GM18858 (cell line): Measurements from ENCODE around the gene ANKRD60.

Experiments
- ATAC-seq: cut with Tn5 transposase; IDR thresholded peaks from one replicate; pipeline ENCODE4 v1.9.1; 2021; ENCODE audit not compliant: unreplicated experiment

The ANKRD60 gene

DNA sequence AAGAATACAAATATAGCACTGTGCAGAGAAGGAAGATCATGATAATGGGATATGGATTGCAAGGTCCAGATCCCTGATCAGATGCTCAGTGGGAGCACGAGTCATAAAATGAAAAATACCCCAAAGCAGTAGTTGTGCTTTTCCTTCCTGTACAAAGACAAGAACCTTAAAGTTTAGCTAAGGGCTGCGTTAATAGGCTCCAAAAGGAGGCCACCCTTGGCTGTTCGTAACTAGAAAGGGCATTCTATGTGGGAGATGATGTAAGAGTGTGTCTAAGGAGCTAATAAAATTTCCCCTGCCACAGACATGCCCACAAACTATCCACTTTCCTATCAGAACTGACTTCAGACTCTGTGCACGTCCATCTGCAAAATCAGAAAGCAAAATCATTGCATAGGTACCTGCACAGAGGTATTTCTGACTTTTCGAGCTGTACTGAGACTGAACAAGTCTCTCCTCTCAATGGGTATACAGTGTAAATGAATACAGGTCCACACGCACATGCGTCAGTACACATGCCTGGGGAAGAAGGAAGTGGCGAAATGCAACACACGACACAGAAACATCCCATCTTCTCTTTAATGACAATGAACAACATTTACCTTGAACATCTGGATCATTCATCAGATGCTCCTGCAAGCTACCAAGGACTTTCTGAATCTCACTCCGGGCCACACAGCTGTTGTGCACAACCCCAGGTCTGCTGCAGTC lies 16.9 kb upstream of the ANKRD60 start:
- ATAC-seq: no peak

DNA sequence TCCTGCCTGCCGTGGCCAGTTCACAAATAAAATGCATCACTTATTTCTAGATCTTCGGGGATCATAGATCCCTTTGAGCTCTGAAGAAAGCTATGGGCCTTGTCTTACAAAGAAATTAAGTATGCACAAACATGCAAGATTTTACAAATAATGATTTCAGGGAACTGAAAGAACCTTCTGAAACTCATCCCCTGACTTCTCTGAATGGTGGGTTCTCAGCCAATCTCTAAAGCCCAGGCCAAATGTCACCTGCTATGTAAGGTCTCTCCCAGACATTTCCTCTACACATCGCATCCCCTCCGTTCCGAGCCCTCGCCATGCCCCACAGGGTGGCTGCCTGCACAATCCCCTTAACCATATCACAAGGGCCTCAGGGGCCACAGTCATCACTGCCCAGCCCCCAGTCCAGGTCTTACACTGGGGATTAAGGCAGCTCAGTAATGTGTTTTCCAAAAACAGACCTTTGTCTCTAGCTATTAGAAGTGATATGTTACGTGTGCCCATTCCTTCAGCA lies 16.1 kb upstream of the ANKRD60 start:
- no peak for ATAC-seq

DNA sequence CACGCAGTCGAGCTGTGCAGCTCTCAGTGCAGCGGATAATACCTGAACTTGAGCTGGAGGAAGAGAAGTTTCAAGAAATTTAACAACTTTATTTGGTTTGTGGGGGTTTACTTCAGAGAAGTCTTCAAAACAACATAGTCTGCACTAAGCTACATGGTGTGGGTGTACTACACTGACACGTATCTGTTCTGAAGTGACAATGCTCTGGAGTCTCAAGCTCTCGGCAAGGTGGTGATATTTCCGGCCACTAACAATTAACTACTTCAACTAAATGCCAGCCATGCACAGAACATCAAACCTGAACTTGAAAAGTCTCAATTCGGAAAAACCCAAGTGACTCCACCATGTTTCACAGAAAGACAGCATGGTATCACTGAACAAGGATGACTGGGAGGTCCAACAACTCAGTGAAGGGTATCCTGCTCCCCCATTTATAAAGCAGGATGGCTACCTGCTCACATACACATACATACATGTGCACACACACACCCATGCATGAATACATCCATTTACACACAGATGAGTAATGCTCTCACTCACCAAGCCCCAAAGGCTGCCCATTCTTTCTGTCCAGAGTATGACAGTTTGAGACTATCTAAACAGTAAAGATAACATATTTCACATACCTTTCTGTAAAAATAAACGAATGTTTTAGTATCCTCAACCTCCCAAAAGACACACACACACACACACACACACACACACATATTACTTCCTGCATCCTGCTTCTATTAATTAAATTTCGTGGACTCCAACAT lies 15.4 kb upstream of the ANKRD60 start:
- no peak for ATAC-seq

DNA sequence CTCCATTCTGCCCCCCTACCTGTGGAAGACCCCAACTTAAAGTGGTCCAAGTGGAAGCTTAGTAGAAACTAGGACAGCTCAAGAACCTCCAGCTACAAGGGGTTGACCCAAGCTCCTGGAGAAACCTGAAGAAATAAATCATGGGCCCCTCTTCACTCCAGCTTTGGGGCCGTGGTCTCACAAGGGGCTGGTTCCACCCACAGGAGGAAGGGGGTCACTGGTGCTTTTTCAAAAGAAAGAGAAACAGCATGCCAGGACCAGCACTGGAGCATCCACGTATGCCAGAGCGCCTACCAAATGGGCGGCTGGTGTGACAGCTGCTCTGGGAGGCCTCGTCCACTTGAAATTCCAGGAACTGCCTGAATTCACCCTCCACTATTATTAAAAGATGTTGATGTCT lies 14.4 kb upstream of the ANKRD60 start:
- ATAC-seq: no peak

DNA sequence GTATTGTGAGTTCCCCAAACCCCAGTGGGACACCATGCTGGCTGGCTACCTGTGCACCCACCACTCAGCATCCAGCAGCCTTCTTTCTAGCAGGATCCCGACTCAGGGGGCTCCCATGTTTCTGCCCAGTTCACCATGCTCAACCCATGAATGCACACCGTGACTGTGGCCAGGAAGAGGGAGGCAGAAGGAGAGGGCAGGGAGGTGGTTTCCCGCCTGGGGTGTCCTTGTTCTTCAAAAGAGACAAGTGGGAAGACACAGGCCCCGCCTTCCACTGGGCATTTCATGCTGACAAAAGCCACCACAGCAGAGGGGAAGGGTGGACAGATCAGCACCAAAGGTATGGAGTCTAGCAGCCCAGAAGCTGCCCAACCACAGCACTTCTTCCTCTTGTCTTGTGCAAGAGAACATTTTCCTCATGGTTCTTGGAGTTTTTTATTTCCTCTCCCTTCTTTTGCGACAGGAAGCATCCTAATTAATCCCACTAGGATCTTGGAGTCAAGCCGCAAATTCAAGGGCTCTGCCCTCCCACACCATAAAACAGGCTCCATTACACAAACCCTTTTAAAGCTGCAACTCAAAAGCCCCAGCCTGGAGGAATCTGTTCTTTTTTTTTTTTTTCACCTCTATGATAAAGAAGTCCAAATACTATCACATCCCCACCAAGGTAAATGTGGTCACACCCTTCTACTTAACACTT lies 13.5 kb upstream of the ANKRD60 start:
- ATAC-seq: no peak

DNA sequence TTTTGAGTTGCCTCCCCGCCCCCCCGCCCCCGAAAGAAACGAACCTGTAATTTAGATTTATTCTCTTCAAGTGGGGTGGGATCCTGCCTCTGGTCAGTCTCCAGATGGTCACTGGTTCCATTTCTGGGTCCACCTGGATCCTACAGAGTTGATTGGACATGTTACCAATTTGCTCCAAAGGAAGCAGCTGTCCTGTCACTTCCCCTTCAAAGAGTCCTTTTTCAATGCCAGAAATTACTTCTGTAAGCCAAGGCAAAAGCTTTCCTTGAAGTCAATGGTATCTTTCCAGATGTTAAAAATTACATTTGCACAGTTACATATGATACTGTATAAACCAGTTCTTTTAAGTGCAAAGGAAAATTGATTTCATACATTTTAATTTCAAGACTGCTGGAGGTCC lies 12.0 kb upstream of the ANKRD60 start:
- ATAC-seq: no peak

DNA sequence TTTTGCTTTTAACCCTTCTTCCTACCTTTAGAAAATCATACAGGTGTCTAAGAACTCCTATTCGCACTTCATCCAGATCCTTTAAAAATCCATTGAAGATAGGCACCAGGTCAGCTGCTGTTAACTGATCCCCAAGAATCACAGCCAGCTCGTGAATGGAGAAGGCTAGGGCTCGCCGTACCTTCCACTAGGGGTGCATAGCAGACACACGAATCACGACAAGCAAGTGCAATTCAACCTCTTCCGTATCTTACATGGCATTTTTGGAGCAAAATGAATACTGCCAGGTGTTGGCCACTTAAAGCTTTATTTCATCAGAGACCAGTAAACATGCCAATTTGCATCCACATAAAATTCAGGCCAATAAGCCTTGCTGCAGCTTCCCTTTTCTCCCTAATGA lies 10.8 kb upstream of the ANKRD60 start:
- no peak for ATAC-seq

DNA sequence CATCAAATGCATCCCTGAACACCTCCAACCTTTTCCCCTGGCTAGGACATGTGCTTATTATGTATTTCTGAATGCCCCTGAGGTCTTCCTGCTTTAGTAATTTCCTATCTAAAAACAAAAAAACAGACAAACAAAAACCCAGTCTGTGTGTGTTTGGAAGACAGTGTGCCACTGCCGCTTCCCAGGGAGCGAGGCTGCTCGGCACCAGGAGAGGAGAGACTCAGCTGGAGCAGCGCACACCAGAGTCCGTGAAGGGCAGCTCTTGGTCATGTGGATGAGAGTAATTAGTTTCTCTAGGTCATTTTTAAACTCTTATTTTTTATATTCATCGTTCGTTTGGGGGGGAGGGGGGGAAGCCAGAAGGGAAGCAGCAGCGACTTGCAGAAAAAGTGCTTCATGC lies 10.0 kb upstream of the ANKRD60 start:
- no peak for ATAC-seq

DNA sequence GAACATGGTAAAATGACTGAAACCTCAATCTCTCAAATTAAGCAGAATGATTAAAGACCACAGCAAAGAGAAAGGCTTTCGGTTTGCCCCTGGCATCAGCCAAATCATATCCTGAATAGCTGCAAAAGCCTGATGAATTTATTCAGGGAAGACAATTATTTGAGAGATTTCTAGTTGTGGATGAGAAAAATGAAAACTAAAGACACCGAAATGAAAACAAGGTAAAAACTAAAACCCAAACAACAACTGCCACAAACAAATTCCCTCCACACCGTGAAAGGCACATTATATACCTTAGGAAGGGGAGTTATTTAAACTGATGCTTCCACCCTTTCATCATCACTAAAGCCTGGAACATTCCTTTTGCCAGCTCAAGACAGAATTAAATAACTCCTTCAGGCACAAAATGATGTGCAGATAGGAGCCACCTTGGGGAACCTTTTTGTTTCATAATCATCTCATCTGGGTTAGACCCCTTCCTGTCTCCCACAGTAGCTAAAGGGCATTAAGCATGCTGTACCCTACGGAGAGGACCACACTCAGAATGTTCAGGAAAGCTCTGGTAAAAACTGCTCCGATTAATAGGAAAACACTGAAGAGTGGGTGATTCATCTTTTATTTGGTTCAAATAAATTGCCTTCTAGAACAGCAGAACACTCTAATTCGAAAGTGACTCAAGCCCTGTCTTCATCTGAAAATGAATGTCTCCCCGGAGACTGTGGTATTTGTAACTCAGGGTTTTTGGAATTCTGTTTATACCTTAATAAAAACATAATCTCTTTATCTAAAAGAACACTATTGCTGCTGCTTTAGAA lies 9.1 kb upstream of the ANKRD60 start:
- no peak for ATAC-seq

DNA sequence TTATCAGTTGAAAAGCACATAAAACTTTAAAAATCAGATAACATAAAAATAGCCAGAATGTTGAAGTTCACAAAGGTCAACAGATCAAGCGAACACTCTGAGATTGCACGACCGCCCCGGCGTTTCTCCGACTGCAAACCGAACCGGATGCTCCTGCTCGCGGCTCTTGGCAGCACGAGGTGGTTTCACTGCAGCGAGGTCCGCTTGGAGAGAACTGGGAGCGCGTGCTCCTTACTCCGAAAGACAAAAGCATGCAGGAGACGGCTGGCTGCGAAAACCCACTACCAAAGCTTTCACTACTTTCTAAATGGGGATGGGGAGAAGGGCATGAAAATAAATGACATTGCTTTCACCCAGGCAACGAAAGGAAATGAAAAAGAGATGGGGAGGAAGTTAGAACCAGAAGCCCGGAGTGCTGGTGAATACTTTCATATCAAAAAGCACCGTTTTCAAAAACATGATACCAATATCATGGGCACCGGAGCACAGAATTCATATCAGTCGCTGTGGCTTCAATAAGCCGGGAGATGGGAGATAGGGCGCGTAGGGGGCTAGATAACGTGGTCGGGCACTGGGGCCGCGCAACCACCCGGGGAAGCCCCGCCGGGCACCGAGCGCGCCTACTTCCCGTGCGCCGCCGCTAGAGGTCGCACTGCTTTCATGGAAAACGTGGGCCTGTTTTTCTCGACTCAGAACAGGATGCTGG lies 8.3 kb upstream of the ANKRD60 start:
- ATAC-seq: peak; percentile 44

DNA sequence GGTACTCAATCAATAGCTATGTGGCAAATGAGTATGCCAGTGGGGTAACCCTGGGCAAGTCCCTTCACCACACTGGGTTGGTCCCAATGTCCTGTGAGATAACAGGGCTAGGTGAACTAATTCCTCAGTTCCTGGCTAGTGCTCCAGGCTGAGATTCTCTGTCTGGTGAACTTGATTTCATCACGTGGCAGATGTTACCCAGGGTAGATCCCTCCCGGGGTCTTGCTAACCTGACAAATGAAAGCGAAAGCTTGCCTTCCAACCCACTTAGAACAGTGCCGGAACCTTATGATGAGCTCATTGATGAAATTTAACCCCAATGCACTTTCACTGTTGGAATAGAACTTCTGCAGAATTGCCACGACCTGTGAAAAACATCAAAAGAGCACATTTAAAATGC lies 6.6 kb upstream of the ANKRD60 start:
- no peak for ATAC-seq

DNA sequence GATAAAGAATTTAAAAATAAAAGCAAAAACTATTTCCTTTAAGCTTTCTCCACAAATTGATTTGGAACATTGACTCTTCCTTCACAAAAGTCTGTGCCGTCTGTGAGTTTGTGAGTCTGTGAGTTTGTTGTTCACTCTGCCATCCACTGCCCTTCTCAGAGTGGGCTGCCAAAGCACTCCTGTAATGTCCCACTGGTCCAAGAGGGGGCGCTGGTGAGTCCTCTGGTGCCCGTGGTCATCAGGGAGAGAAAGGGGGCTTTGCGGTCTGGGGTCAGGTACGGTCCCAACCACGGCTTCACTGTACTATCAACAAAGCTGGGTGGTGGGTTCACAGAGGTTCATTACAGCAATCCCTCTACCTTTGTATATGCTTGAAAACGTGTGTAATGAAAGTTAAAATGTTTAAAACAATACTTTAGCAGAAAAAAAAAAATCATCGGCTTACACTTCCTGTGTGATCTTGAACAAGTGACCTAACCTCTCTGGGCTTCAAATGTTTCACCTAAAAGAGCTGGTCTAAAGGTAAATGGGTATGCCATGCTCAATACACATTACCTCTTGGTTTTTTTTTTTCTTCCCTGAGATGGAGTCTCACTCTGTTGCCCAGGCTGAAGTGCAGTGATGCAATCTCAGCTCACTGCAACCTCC lies 5.6 kb upstream of the ANKRD60 start:
- ATAC-seq: no peak

DNA sequence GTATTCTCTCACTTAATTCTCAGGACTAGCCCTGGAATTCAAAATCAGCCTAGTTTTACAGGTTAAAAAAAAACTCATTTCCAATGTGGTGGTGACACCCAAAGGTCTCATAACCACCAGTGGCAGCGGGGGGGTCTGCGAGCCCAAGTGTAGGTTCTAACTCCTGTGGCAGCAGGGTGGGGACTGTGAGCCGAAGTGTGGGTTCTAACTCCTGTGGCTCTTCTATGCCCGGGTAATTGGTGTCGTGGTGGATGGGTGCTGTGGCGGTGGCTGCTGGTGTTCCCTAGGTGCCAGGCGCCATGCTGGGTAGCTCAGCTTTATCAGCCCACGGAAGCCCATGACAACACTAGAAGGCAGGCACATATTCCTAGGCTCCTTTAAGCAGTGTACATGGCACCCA lies 4.9 kb upstream of the ANKRD60 start:
- no peak for ATAC-seq

DNA sequence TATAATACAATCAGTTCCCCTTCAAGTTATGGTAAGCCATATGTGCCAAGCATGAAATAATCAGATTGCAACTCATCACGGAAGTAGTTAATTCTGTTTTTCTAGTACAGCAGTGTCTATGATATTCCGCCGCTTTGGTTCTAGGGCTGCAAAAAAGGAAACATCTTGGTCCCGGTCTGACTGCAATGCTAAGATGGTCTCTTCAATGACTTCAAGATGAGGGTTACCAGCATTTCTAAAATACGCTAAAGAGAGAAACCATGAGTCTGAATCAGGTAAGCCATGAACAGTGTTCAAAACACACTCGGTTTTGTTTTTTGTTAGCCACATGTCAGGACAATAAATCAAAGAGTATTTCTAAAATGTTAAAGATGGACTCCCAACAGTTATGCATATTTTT lies 3.2 kb upstream of the ANKRD60 start:
- ATAC-seq: no peak

DNA sequence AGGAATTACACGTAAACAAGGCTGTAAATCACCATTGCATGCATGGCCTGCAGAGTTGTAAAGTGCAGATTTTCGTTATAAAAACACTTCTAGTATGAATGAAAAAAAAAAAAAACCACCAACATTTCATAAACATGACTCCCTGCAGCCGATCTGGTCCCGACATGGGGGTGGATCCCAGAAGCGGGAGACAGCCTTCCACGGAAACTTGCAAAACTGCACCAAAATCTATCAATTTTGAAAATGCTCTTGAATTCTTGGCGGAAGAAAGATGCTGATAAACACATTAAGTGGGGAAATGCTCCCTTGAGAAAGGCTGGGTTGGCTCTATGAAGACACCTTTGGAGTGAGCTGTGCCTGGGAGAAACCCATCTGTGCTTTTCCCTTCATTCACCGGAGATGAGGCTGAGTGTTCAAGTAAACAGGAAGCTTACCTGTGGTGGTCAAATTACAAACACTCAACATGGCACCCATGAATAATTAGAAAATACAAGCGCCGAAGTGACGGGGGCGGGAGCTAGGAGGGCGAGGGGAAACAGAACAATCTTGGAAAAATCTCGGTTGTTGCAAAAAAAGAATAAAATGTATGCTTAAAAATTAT lies 845 bp upstream of the ANKRD60 start:
- ATAC-seq: no peak

DNA sequence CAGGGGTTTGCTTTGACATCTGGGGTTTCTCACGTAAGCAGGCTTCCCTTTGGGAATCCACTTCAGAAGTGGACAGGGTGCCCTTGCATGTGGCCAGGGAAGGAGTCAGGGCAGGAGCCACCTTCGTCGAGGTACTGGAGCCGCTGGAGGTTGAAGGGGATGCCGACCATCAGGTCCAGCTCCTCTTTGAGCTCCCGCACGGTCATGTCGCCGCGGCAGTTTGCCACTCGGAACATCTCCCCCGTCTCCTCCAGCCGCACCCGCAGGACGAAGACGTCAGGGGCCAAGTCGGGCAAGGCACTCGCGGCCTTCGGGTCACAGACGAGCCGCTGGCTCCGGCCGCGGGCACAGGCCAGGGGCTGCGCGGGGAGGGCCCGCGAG lies 360 bp downstream of the ANKRD60 start:
- ATAC-seq: no peak

DNA sequence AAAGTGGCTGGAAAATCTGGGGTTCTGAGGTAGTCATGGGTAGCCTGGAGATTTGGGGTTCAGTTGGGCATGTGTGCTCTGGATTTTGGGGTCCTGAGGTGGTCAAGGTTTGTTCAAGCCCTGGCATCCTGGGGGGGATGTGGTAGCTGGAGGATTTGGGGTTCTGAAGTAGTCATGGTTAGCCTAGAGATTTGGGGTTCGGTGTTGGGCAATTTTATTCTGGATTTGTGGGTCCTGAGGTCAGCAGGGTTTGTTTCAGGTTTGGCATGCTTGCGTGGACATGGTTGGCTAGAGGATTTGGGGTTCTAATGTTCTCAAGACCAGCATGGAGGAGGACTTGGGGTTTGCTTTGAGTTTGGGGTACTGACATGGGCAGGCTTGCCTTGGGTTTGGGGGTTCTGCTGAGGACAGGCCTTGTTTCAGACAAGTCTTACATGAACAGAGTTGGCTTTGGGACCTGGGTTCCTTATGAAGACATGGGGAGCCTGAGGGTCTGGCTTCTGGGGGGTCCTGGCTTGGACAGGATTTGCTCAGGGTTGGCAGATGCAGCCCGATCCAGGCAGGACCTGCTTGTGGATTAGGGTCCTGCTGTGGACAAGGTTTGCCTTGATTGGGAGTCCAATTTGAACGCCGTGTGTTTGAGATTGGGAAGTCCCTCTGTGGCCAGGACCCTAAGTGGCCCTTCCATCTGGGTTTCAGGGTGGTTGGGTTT lies 906 bp downstream of the ANKRD60 start:
- ATAC-seq: no peak

DNA sequence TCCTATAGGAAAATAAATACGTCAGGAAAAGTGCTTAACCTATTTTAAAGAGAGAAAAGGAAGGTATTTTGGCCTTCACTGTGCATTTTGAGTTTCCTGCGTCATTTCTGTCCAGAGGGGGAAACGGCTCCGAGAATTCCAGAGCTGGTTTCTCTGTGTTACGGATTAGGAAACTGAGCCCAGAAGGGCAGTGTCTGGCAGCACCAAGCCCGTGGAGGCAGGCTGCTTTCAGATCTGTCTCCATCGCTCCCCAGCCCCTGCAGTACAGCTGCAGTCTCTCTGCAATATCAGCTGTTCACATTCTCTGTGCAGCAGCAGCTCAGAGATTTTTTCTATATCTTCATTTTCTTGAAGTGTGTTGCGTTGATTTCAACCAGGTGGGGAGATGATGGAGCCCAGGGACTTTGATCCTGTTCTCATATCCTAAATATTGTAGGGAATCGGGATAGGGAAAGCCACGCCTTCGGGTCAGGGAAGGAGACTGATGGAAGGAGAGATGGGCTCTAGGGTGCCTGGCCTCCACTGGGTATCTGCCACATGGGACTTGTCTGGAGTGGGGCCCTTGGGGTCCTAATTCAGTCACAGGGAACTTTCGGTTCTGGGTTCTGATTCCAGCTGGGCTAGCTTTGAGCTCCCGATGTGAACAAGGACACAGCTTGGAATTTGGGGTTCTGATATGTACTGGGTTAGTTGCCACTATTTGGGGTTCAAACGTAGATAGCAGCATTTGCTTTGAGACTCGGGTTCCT lies 2.8 kb downstream of the ANKRD60 start:
- ATAC-seq: no peak
